ENCODE data around the gene CALN1.

CALN1 gene

DNA sequence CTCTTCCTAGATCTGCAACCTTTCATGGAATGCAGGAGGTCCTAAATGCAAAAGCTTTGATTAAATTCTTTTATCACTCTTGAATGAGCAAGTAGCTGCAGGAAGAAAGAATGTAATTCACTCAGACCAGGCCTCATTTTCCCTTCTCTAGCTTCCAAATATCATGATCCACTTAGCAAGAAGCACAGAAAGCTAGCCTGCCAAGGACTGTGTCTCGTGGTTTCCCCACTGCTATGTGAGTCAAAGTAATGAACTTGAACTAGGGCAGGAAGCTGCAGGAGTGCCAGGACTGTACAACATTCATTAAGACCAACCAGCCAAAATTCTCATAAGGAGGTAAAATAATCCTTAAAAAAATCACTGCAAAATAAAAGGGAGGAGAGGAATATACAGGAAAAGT is 379.2 kb downstream of the CALN1 start:
- Histone ChIP-seq H3K36me3 (ENCODE audit: control insufficient read depth, insufficient read depth, low read length) (no peaks in the 10 kb centered on the region), H3K4me1 (ENCODE audit: control insufficient read depth, insufficient read depth, low read length, poor library complexity, severe bottlenecking) (no peaks in the 10 kb centered on the region), H3K27ac (ENCODE audit: insufficient read depth, low read length, poor library complexity, severe bottlenecking) (no peak overlapping the region), H3K27me3 (replicated peaks; ENCODE audit: control insufficient read depth, insufficient read depth, low read length, poor library complexity, severe bottlenecking) (no peaks in the 10 kb centered on the region), H3K4me3 (ENCODE audit: insufficient read depth, low read depth, low read length, poor library complexity, severe bottlenecking) (no peak overlapping the region), H3K9me3 (ENCODE audit: control insufficient read depth, low read length) (no peaks in the 10 kb centered on the region)
- DNase-seq = no peak

DNA sequence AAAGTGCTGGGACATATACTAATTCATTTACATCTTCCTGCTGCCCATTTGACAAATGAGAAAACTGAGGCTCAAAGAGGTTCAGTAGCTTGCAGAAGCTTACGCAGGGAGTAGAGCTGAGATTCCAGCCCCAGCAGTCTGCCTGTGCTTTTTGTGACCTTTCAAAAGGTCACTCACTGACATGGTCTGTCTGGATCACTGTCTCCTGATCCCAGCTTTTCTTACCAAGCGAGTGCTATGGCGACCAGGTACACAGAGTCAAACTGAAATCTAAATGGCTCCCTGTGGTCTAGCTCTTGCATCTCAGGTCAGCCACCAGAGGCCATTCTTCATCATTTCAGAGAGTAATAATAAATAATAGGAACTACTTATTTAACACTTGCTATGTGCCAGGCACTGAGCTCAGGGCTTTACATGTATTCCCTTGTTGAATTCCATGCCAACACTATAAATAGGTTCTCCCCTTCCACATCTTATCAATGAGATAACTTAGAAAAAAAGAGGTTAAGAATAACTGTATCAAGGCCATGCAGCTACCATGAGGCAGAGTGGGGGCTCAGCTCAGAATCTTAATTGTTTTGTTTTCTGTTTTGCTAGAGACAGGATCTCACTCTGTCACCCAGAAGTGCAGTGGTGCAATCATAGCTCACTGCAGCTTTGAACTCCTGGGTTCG is 381.0 kb downstream of the CALN1 start:
- Histone ChIP-seq H3K27ac (ENCODE audit: insufficient read depth, low read length, poor library complexity, severe bottlenecking) (no peak overlapping the region), H3K4me3 (ENCODE audit: insufficient read depth, low read depth, low read length, poor library complexity, severe bottlenecking) (no peak overlapping the region), H3K9me3 (ENCODE audit: control insufficient read depth, low read length) (no peaks in the 10 kb centered on the region), H3K27me3 (replicated peaks; ENCODE audit: control insufficient read depth, insufficient read depth, low read length, poor library complexity, severe bottlenecking) (no peaks in the 10 kb centered on the region), H3K4me1 (ENCODE audit: control insufficient read depth, insufficient read depth, low read length, poor library complexity, severe bottlenecking) (no peaks in the 10 kb centered on the region), H3K36me3 (ENCODE audit: control insufficient read depth, insufficient read depth, low read length) (no peaks in the 10 kb centered on the region)
- DNase-seq = no peak

DNA sequence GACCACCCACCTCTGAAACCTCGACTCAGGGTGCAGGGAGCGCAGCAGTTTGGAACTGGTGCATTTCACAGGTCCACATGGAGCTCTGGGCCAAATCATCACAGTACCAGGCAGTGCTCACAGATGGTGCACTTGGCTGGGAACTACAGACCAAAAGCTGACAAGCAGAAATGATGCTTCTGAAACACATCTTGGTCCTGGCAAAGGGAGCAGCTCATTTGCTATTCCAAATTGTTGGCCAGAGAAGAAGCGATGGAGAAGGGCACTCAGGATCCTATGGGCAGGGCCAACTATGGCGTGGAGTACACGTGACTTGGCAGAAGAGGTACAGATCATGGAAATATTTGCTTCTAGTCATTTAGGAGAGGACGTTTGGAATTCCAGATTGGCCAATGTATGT is 383.9 kb downstream of the CALN1 start:
- Histone ChIP-seq H3K36me3 (ENCODE audit: control insufficient read depth, insufficient read depth, low read length) (no peaks in the 10 kb centered on the region), H3K27me3 (replicated peaks; ENCODE audit: control insufficient read depth, insufficient read depth, low read length, poor library complexity, severe bottlenecking) (no peaks in the 10 kb centered on the region), H3K4me1 (ENCODE audit: control insufficient read depth, insufficient read depth, low read length, poor library complexity, severe bottlenecking) (no peaks in the 10 kb centered on the region), H3K4me3 (ENCODE audit: insufficient read depth, low read depth, low read length, poor library complexity, severe bottlenecking) (no peak overlapping the region), H3K9me3 (ENCODE audit: control insufficient read depth, low read length) (no peaks in the 10 kb centered on the region), H3K27ac (ENCODE audit: insufficient read depth, low read length, poor library complexity, severe bottlenecking) (no peak overlapping the region)
- no peak for DNase-seq

DNA sequence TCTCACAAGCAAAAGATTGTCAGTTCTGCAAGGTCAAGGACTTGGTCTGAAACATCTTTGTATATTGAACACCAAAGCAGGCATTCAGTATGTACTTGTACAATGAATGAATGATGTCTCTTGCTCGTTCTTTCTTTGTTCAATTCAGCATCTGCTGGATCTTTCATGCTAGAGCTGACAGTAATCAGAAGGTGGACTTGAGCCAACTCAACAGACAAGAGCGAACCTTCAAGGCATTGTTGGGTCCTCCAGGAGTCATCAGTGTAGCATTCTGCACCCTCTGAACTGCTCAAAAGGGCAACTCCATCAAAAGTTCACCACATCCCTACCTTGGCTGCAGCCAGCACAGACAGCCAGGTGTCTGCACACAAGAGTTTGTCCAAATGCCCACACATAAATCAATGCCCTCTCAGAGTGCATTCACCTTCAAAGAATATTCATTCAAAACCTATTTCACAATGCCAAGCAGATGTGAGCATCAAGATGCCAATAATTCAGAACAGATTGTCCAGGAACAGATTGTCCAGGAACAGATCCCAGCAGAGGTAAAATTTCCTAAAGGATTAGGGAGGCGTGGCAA is 386.7 kb downstream of the CALN1 start:
- no peak overlapping the region for H3K4me3 ChIP-seq (ENCODE audit: insufficient read depth, low read depth, low read length, poor library complexity, severe bottlenecking)
- no peaks in the 10 kb centered on the region for H3K4me1 ChIP-seq (ENCODE audit: control insufficient read depth, insufficient read depth, low read length, poor library complexity, severe bottlenecking)
- DNase-seq = no peak
- no peaks in the 10 kb centered on the region for H3K36me3 ChIP-seq (ENCODE audit: control insufficient read depth, insufficient read depth, low read length)
- no peaks in the 10 kb centered on the region for H3K27me3 ChIP-seq (replicated peaks; ENCODE audit: control insufficient read depth, insufficient read depth, low read length, poor library complexity, severe bottlenecking)
- no peak overlapping the region for H3K27ac ChIP-seq (ENCODE audit: insufficient read depth, low read length, poor library complexity, severe bottlenecking)
- no peaks in the 10 kb centered on the region for H3K9me3 ChIP-seq (ENCODE audit: control insufficient read depth, low read length)

DNA sequence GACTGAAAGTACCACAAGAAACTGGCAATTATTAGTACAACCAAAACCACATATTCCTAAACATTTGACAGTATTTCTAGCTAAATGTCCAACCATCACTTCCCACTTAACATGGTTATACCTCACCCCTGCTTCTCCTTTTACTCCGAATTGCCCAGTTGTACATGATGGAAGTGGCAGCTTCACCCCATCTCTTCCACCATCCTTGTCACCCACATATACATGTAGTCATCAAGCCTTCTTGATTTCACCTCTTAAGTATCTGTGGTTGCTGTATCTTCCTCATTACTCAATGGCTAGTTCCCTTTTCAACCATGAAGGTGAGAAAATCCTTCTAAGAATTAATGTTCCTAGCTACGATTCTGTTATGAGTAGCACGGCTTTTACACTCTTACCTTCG is 388.2 kb downstream of the CALN1 start:
- H3K4me1 ChIP-seq (ENCODE audit: control insufficient read depth, insufficient read depth, low read length, poor library complexity, severe bottlenecking) = no peaks in the 10 kb centered on the region
- no peak for DNase-seq

DNA sequence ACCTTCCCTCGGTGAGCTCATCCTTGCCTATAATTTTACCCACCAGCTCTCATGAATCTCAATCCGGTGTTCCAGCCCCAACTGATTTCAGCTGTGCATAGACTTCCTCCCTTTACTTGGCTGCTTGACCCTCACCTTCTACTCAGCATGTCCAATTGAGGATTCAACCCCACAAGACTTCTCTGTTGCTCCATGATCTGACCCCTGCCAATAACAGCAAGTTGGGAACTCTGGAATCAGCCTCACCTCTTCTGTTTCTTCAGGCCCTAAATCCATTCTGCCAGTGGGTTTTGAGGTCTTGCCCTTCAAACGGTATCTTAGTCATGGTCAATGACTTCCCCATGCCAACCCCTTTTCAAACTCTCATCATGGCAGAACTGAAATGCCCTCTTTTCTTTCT is 390.4 kb downstream of the CALN1 start:
- Histone ChIP-seq H3K27me3 (replicated peaks; ENCODE audit: control insufficient read depth, insufficient read depth, low read length, poor library complexity, severe bottlenecking) (no peaks in the 10 kb centered on the region), H3K4me3 (ENCODE audit: insufficient read depth, low read depth, low read length, poor library complexity, severe bottlenecking) (no peak overlapping the region), H3K9me3 (ENCODE audit: control insufficient read depth, low read length) (no peaks in the 10 kb centered on the region), H3K36me3 (ENCODE audit: control insufficient read depth, insufficient read depth, low read length) (no peaks in the 10 kb centered on the region), H3K4me1 (ENCODE audit: control insufficient read depth, insufficient read depth, low read length, poor library complexity, severe bottlenecking) (no peaks in the 10 kb centered on the region), H3K27ac (ENCODE audit: insufficient read depth, low read length, poor library complexity, severe bottlenecking) (no peak overlapping the region)
- DNase-seq = no peak

More for the DNA sequence above, 388.2 kb downstream of the CALN1 start:
- H3K9me3 ChIP-seq (ENCODE audit: control insufficient read depth, low read length) = no peaks in the 10 kb centered on the region
- no peak overlapping the region for H3K4me3 ChIP-seq (ENCODE audit: insufficient read depth, low read depth, low read length, poor library complexity, severe bottlenecking)
- no peaks in the 10 kb centered on the region for H3K36me3 ChIP-seq (ENCODE audit: control insufficient read depth, insufficient read depth, low read length)
- no peak overlapping the region for H3K27ac ChIP-seq (ENCODE audit: insufficient read depth, low read length, poor library complexity, severe bottlenecking)
- H3K27me3 ChIP-seq (replicated peaks; ENCODE audit: control insufficient read depth, insufficient read depth, low read length, poor library complexity, severe bottlenecking) = no peaks in the 10 kb centered on the region

DNA sequence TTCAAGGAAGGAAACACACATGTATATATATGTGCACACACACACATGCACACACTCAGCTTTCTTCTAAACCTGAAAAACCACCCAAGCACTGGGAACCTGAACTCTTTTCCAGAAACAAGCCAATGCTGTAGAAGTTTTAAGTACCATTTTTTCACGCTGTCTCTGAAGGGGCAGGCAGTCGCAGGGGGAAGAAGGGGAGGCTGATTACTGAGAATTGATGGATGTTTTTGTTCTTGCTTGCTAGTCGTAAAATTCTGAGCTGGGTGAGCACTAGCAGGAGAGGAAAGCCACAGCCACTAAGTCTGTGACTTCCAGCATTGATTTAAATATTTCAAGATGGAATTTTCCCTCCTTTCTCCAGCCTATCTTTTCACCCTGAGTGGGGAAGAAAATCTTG is 391.8 kb downstream of the CALN1 start:
- H3K27ac ChIP-seq (ENCODE audit: insufficient read depth, low read length, poor library complexity, severe bottlenecking) = no peak overlapping the region
- H3K36me3 ChIP-seq (ENCODE audit: control insufficient read depth, insufficient read depth, low read length) = no peaks in the 10 kb centered on the region
- no peak for DNase-seq
- no peaks in the 10 kb centered on the region for H3K4me1 ChIP-seq (ENCODE audit: control insufficient read depth, insufficient read depth, low read length, poor library complexity, severe bottlenecking)
- no peak overlapping the region for H3K4me3 ChIP-seq (ENCODE audit: insufficient read depth, low read depth, low read length, poor library complexity, severe bottlenecking)
- no peaks in the 10 kb centered on the region for H3K27me3 ChIP-seq (replicated peaks; ENCODE audit: control insufficient read depth, insufficient read depth, low read length, poor library complexity, severe bottlenecking)
- no peaks in the 10 kb centered on the region for H3K9me3 ChIP-seq (ENCODE audit: control insufficient read depth, low read length)

DNA sequence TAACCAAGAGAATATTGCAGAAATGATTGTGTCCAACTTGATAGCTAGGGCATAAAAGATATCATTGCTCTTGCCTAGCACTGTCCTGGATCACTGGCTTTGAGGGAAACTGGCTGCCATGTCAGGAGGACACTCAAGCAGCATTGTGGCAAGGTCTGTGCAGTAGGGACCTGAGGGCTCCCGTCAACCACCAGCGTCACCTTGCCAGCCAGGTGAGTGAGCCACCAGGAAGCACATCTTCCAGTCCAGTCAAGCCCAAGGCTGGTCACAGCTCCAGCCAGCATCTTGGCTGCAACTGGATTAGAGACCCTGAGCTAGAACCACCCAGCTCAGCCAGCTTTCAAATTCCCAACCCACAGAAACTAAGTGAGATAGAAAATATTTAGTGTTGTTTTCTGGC is 392.7 kb downstream of the CALN1 start:
- no peak overlapping the region for H3K27ac ChIP-seq (ENCODE audit: insufficient read depth, low read length, poor library complexity, severe bottlenecking)
- H3K9me3 ChIP-seq (ENCODE audit: control insufficient read depth, low read length) = no peaks in the 10 kb centered on the region
- H3K4me3 ChIP-seq (ENCODE audit: insufficient read depth, low read depth, low read length, poor library complexity, severe bottlenecking) = no peak overlapping the region
- no peaks in the 10 kb centered on the region for H3K27me3 ChIP-seq (replicated peaks; ENCODE audit: control insufficient read depth, insufficient read depth, low read length, poor library complexity, severe bottlenecking)
- no peaks in the 10 kb centered on the region for H3K36me3 ChIP-seq (ENCODE audit: control insufficient read depth, insufficient read depth, low read length)
- H3K4me1 ChIP-seq (ENCODE audit: control insufficient read depth, insufficient read depth, low read length, poor library complexity, severe bottlenecking) = no peaks in the 10 kb centered on the region
- no peak for DNase-seq

DNA sequence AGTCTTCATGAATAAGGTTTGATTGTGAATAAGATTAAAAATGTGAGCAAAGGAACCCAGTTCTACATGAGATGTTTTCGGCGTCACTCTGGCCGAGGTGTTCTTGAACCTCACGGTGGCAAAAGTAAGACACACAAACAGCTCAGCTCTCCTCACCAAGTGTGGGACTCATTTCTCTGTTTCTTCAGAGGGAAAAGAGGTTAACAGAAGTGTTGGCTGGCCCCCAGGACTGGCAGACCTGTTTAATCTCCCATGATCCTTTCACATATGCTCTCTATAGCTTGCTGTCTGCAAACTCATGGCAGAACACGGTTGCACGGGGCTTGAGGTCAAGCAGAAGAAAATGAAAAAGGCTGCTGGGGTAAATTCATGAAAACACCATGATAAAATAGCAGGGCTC is 394.4 kb downstream of the CALN1 start:
- no peak for DNase-seq
- Histone ChIP-seq H3K4me3 (ENCODE audit: insufficient read depth, low read depth, low read length, poor library complexity, severe bottlenecking) (no peak overlapping the region), H3K36me3 (ENCODE audit: control insufficient read depth, insufficient read depth, low read length) (no peaks in the 10 kb centered on the region), H3K4me1 (ENCODE audit: control insufficient read depth, insufficient read depth, low read length, poor library complexity, severe bottlenecking) (no peaks in the 10 kb centered on the region), H3K27me3 (replicated peaks; ENCODE audit: control insufficient read depth, insufficient read depth, low read length, poor library complexity, severe bottlenecking) (no peaks in the 10 kb centered on the region), H3K27ac (ENCODE audit: insufficient read depth, low read length, poor library complexity, severe bottlenecking) (no peak overlapping the region), H3K9me3 (ENCODE audit: control insufficient read depth, low read length) (no peaks in the 10 kb centered on the region)

DNA sequence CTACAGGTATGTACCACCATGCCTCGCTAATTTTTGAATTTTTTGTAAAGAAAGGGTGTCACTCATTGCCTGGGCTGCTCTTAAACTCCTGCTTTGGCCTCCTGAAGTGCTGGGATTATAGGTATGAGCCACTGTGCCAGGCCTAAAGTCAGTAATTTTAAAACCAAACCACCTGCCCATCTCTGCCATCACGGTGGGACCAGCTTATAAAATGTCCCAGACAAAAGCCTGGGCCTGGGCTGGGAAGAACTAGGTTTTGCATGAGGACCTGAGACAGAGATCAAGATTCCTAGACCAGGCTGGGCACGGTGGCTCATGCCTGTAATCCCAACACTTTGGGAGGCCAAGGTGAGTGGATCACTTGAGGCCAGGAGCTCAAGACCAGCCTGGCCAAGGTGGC is 395.6 kb downstream of the CALN1 start:
- Histone ChIP-seq H3K36me3 (ENCODE audit: control insufficient read depth, insufficient read depth, low read length) (no peaks in the 10 kb centered on the region), H3K4me3 (ENCODE audit: insufficient read depth, low read depth, low read length, poor library complexity, severe bottlenecking) (no peak overlapping the region), H3K9me3 (ENCODE audit: control insufficient read depth, low read length) (no peaks in the 10 kb centered on the region), H3K27me3 (replicated peaks; ENCODE audit: control insufficient read depth, insufficient read depth, low read length, poor library complexity, severe bottlenecking) (no peaks in the 10 kb centered on the region), H3K27ac (ENCODE audit: insufficient read depth, low read length, poor library complexity, severe bottlenecking) (no peak overlapping the region), H3K4me1 (ENCODE audit: control insufficient read depth, insufficient read depth, low read length, poor library complexity, severe bottlenecking) (no peaks in the 10 kb centered on the region)
- no peak for DNase-seq
